Activated T-cell treated with anti-CD3 and anti-CD28 coated beads, Interleukin-2, amount 50 U/mL, for 1 hour (primary cell): ENCODE data around the gene LSM3.
A peak's percentile ranks its signal among the peaks of the same experiment; 100 is the strongest.

Experiments used
- DNase-seq: peaks from one replicate; pipeline ENCODE4 v3.0.0-alpha.2; 2020

The LSM3 gene

DNA sequence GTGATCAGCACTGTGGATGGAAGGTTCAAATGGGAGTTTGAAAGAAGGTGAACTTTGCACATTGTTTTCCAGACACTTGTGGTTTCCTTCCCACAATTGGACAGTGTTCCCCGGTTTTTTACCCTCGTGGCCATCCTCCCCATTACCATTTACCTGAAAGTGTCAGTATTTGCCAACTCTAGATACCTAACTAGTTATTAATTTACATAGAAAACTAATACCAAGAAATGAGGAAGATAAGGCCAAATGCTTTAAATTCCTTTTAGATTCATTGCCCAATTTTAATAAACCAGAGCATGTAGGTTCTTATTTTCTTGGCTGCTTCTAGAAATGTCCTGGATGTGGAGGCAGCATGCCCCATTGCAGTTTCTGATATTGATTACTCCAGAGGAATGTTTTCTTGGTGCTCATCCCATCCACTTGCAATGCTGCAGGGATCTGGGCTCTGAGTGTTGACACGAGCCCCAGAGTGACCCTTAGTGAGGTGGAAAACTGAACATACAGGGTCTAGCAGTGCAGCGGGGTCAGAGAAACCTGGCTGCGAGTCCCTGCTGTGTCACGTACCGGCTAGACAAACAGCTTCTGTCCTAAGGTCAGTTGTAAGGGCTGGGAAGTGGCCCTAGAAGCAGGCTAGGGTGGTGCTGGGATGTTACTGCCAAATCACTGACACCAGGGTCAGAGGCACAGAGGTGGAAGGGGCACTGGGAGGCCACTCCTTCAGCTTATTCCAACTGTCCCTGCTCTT, 23.5 kb downstream of the LSM3 start:
- no peak for DNase-seq

DNA sequence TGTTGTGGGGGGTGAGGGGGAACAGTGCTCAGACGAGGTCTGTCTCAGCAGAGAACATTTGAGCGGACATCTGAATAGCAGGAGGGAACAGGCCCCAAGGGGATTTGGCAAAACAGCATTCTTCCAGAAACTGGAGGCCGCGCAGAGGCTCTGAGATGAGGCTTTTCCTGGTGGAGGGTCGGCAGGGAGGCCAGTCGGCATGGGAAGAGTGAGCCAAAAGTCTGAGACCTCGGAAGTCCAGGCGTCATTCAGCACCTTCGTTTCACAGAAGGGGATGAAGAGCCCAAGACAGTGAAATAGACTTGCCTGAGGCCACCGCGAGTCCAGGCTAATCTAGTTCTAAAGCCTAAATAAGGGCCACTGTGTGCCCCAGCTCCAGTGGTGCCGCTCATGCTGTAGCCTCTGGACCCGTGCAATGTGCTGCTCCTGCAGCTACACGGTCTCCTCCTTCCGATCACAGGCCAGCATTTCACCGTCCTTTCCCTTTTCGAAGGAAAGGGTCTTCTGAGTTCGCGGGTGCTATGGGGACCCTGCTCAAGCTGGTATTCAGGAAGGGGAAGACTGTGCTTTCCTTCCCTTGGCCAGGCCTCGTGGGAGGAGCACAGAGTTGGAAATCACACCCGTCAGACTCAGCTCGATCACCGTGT, 24.4 kb downstream of the LSM3 start:
- DNase-seq: no peak

DNA sequence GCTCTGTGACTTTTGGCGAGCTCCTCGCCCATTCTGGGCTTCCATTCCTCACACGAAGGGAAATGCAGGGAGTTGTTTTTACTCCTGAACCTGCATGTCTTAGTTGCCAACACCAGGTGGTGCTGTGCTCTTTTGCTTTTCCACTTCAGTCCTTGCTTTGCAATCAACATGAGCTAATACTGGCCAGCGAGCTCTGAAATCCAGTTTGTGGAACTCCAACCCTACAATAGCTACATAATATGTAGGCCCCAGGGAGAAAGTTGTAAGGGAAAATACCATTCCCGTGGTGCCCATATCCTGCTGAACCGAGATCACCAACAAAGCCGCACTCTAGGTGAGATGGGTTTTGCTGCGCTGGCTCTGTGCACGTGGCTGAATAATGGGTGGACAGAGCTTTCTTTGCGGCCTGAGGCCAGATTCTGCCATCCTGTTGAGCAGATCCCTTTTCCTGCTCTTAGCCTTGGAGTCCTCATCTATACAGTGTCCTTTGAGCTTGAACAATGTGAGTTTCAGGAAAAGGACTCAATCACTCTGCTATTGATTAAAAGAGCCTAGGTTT, 25.0 kb downstream of the LSM3 start:
- peak; percentile 28 for DNase-seq

DNA sequence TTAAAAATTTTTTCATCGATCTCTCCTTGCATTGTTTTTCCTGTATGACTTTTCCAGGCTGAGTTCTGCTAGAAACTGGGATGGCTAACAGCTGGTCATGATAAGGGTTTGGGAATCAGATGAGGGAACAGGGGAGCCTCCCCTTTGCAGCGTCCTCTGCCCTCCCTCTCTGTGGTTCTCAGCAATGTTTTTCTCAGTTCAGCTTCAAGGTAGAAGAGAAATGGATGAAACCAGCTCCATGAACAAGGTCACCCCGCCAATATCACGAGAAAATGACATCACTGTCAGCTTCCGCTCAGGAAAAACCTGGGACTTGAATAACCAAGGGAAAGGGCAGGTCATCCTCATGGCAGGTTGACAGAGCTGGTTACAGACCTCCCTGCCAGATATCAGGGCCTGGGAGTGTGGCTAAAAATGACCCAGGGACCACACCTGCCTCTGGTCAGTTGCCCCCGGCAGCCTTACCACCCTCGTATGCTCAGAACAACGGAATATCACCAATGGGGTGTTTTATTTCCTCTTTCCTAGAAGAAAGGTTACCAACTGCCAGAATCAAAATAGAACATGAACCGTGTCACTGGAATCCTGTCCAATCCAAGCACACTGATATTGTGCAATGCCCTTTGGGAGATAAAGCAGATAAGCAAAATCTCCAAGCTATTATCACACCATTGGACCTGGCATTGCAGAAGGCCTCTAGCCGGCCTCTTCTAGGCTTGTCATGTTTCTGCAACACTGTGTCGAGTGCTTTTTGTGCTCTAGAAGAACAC, 26.1 kb downstream of the LSM3 start:
- DNase-seq: no peak

DNA sequence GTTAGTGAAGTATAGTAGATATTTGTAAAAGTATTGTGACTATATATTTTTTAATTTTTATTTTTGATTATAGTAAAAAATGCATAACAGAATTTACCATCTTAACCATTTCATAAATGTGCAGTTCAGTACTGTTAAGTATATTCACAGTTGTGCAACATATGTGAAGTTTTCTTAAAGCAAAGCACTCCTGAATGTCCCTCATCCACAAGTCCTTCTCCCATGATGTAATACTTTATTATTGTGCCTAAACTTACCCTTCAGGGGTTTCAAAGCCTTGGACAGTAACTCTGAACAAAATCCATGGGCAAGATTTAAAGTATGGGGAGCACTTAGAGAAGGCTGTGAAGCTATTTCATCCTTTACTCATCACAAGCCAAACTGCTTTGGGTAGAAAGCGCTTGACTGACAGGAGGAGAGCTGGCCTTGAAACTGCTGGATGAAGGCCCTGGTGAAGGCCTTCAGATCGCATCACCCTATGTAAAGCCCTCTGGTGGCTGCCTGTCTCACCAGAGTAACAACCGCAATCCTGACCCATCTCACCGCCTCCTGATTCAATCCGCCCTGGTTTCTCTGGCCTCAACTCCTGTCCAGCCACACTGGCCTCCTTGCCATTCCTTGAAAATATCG, 28.0 kb downstream of the LSM3 start:
- DNase-seq: no peak

DNA sequence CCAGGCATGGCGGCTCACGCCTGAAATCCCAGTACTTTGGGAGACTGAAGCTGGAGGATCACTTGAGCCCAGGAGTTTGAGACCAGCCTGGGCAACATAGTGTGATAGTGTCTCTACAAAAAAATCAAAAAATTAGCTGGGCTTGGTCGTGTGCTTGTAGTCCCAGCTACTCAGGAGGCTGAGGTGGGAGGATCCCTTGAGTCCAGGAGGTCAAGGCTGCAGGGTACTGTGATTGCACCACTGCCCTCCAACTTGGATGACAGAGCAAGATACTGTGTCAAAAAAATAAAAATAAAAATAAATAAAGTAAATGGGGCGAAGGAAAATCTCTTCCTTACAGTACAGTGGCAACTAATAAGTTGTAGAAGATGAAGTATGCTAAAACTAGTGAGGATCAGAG, 29.6 kb downstream of the LSM3 start:
- DNase-seq: no peak

DNA sequence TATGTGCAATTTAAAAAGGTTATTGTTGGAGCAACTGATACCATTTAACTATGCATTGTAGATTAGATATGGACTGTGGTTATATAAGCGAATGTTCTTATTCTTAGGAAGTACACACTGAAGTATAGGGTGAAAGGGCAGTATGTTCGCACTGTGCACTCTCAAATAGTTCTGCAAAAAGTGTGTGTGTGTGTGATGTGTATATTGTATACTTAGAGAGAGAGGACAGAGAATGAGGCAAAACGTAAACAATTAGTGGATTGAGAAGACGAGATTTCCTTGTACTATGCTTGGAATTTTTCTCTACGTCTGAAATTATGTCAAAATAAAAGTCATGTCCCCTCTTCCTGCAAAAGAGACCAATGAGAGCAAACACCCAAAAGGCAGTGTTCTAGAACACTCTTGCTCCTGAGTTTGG, 30.4 kb downstream of the LSM3 start:
- no peak for DNase-seq

DNA sequence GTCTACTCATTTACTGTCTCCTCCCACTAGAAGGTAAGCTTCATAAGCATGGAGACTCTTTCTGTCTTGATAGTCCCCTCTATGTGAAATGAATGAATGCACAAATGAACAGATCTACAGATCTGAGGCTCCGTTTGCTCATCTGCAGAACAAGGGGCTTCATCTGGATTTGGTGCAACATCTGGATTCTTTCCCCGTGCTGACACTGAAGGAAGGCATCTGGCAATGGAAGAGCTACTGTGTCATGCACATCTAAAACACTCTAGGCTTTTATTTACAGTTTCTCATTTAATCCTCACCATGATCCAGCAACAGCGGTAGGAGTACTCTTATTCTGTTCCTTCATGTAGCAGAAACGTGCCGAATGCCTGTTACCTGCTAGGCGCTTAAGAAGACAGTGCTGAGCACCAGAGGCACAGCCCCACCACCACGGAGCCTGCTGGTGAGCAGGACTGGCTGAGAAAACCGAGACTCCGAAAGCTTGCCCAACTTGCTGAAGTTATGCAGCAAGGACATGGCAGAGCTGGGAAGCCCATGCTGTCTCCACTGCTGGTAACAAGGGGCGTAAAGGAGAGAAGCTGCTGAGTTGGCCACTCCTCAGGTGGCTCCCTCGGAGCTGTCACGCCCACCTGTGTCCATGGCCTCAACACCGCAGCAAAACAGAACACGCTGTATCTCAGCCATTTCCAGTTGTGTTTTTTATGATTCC, 31.1 kb downstream of the LSM3 start:
- DNase-seq: no peak

DNA sequence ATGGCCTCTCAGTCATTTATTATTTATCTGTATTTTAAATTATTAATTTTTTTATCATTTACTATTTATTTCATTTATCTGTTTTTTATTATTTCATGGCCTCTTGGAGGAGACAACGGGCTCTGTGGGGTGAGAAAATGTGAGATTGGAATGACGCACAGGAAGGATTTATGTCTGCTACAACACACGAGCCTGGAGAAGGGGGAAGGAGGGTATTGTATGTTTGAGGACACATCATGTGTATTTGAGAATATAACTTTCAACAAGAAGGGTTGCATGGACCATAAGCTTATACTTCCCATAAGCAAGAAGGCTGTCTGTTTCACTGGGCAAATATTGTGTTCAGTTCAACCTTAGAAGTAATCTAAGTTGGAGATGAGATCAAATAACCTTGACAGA, 31.7 kb downstream of the LSM3 start:
- no peak for DNase-seq

DNA sequence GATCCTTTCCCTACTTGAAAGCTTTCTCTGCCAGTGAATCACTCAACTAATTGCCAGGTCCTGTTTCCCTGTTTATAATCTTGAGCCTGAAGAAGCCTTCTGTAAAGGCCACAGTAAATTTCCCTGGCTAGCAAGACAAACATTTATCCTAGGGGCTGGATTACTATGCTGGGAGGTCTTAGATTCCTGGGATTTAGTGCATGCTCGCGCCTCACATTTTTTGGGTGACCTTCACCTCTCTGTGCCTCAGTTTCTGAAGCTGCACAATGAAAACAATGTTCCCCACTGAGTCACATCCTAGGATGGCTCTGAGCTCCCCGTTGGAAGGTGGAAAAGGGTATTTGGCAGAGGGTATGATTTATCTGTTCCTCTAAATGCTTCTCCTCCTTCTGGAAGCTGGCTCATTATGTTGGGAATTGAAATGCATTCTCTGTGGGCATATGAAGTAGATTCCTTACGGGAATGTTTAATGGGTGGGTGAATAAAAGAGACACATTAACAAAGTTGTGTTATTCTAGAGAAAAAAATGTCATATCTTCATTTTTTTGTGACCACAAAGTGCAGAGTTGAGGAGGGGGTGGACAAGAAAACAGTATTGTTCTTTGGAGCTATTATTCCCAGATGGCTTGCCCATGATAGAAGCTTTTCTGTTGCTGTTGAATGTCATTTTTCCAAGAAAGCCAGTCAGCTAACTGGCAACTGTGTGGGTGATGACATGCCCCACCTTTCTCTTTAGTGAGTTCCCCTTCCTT, 32.4 kb downstream of the LSM3 start:
- no peak for DNase-seq

DNA sequence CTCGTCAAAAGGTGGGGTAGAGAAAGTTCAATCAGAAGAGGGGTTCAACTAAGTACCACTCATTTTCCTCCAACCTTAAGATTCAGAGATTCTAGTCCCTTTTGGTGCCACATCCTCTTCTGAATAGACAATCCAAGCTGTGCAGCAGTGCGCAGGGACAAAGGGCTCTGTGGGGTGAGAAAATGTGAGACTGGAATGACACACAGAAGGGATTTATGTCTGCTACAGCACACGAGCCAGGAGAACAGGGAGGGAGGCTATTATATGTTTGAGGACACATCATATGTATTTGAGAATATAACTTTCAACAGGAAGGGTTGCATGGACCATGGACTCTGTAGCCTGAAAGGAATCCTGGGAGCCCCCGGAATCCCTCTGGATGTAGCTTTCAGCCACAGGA, 33.0 kb downstream of the LSM3 start:
- DNase-seq: no peak

DNA sequence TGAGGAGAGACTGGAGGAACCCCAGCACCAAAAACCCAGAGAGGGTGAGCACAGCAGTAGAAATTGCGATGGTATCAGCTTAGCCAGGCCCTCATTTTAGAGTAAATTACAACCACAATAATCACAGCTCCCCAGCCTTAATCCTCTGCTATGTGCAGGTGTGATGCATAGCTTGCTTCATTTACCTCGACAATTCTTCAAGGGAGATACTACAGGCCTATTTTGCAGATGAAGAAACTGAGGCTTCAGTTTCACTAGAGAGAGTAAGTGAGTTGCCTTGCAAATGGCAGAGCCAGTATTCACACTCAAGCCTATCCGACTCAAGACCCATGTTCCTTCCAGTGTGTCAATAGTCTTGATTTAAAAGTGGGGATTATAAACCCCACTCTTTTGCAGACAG, 33.4 kb downstream of the LSM3 start:
- no peak for DNase-seq

DNA sequence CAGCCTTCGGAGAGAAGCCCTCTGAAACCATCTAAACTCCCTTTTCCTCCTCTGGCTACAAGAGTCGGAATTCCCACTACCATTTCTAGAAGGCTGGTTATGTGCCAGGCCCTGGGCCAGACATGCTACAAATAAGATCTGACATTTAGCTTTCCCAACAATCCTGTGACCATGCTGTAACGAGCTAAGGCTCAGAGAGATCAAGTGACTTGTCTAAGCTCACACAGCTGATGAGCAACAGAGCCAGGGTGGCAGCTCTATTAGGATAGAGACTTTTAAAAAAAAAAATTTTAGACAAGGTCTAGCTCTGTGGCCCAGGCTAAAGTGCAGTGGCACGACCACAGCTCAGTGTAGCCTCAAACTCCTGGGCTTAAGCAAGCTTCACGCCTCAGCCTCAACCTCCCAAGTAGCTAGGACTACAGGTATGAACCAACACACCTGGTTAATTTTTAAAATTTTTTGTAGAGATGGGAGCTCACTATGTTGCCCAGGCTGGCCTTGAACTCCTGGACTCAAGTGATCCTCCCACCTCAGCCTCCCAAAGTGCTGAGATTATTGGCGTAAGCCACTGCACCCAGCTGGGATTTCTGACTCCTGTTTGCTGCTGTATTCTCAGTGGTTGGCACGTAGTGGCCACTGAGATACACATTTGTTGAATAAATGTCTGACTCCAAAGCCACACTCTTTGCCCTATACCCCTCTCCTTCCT, 34.6 kb downstream of the LSM3 start:
- DNase-seq: no peak

DNA sequence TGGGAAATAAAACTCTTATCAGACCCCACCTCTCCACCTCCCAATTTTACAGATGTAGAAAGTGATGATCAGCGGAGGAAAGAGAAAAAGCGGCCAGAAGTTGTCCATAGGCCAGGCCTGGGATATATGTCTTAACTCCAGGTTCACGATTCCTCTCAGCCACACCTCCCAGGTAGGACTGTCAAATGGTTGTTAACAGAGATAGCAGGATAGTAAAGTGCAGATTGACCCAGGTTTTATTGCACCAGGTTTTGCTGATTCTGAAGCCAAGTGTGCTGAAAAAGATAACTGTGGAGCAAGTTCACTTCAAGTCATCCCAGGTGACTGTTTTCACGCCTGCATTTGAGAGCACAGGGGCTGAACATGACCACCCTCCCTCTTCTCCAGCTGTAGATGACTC, 36.1 kb downstream of the LSM3 start:
- DNase-seq: no peak

DNA sequence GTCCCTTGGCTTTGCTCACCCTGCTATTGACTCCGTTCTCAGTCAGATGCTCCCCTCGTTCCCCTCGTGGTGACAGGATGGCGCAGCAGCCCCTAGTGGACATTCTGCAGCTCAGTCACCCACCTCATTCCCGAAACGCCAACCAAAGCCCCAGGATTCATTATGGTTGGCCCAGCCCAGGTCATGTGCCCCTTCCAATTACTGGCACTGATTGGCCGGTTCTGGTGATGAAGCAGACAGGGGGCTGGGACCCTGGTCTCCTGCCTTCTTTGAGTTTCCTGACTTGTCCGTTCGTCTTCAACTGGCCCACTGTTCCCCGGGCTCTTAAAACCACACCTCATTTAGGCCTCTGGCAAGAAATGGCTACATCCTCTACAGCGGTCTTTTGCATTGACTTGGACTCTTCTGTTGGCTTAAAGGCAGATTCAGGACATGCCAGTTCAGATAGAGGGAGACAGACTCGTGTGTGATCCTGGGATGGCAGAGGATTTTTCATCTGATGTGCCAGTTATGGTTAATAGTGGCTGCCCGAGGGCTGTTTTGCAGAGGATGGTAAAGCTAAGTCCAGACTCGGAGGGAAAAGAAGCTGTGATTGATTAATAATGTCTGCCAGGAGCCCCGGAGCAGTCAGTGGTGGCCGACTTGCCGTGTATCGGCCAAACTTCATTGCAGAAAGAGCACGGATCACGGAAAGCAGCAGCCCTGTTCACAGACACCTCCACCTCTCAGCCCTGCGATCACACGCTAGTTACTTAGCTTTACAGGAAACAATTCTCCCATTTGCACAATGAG, 37.8 kb downstream of the LSM3 start:
- DNase-seq: peak; percentile 49

DNA sequence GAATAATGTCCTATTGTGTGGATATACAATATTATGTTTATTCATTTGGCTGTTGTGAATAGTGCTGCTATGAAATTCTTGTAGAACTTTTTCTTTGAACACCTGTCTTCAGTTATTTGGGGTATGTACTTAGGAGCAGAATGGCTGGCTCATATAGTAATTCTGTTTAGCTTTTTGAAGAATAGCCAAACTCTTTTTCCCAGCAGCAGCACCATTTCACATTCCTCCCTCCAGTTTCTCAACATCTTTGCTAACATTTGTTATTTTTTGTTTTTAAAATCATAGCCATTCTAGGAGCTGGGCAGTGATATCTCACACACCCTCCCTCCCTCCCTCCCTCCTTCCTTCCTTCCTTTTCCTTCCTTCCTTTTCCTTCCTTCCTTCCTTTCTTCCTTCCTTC, 39.7 kb downstream of the LSM3 start:
- DNase-seq: no peak

DNA sequence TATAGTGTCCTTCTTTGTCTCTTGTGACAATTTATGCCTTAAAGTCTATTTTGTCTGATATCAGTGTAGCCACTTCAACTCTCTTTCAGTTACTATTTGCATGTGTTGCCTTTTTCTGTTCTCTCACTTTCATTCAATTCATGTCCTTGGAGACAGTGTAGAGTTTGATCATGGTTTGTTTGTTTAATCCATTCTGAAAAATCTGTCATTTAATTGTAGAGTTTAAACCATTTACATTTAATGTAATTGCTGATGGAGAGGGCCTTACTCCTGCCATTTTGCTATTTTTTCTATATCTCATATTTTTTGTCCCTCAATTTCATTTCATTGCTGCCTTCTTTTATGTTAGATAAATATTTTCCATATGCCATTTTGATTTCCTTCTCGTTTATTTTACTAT, 42.3 kb downstream of the LSM3 start:
- DNase-seq: no peak

DNA sequence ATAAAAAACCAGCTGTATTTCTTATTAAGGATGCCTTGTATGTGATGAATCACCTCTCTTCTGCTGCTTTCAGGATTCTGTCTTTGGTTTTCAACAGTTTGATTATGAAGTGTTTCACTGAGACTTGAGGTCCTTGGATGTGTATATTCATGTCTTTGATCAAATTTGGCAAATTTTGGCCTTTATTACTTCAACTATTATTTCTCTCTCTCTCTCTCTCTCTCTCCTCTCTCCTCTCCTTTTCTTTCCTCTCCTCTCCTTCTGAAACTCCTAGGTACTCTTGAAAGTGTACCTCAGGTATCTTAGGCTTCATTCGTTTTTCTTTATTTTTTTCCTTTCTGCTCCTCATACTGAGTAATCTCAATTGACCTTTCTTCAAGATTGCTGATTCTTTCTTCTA, 43.3 kb downstream of the LSM3 start:
- DNase-seq: no peak

DNA sequence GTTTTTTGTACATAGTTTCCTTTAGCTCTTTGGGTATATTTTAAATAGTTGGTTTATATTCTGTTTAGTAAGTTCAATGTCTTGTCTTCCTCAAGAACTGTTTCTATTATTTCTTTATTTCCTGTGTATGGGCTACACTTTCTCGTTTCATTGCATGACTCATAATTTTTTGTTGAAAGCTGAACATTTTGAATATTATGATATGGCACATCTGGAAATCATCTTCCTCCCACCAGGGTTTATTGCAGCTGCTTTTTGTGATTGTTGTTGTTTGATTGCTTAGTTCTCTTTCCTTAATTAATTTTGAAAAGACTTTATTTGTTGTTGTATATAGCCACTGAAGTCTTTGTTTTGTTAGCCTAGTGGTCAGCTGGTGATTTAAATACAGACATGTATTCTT, 43.8 kb downstream of the LSM3 start:
- DNase-seq: no peak

DNA sequence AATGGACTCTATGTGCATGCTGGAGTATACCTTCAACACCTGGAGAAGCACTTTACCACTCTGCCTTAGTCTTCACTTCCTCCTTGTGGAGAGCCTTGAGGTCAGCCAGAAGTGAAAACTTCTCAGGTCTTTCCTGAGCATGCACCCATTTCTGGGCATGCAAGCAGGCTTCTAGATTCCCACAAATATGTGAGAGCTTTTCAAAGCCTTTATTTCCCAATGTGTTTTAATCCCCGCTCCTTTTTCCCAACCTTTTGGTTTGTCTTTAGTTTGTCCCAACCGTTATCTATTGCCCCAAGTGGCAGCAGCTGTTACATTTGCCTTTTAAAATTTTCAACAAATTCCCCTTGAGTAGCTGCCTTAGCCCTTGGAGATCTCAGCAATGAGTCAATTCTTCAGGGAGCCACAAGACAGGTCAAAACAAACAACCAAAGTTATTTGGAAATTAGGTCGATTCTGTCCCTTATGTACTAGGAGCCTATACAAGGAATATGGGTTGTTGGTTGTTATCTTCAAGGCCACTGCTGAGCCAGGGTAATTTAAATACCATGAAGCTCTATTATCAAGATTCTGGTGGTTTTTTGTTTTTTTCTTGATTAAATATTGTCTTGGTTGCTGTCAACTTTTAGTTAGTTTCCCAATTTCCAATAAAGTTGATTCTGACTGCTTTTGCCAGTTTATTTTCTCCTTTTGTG, 44.4 kb downstream of the LSM3 start:
- no peak for DNase-seq
